Right atrium auricular region (tissue), 2 donors: ENCODE results near the gene ASCL2. TPM values are rescaled to one million over a fixed set of nuclear protein-coding genes. Genes with fewer than 3 reads are reported as not detected.
A peak's percentile ranks its signal among the peaks of the same experiment; 100 is the strongest.

Experiments used
- DNase-seq: peaks from one replicate; pipeline ENCODE4 v3.0.0-alpha.2; 2019; ENCODE audit warnings: low spot score
- H3K27ac ChIP-seq, 2 donors: fragments of 200-600 bp; sonication (generic); 1 replicate in 1 of 2; 2 replicates in 1 of 2; pipeline ENCODE4 v1.5.1; 2016 to 2019
- H3K27me3 ChIP-seq, 2 donors: fragments of 200-600 bp; sonication (generic); one replicate each; pipeline versions ENCODE4 v1.5.1 to v1.6.0; 2017 to 2019
- H3K36me3 ChIP-seq: fragments of 200-600 bp; sonication (generic); one replicate; pipeline ENCODE4 v1.5.1; 2016
- H3K4me1 ChIP-seq, 2 donors: fragments of 200-600 bp; sonication (generic); one replicate each; pipeline versions ENCODE4 v1.5.1 to v1.6.0; 2017 to 2019
- H3K4me3 ChIP-seq, 2 donors: fragments of 200-600 bp; sonication (generic); 1 replicate in 1 of 2; 2 replicates in 1 of 2; pipeline ENCODE4 v1.5.1; 2017 to 2019; ENCODE audit warnings: mild to moderate bottlenecking in 1 of 2, moderate library complexity in 1 of 2
- H3K9me3 ChIP-seq, 2 donors: fragments of 200-600 bp; sonication (generic); one replicate each; pipeline ENCODE4 v1.5.1; 2019
- total RNA-seq, 2 donors: library from RNA; depleted of rRNA; stranded (reverse); fragments of >200 nt; gene quantifications; one replicate each; pipeline ENCODE4 v1.1.0, GENCODE V29; 2016
- TF ChIP-seq, protein P1 (sequence below), 2 donors: fragments of 200-600 bp; sonication (generic); IDR thresholded peaks; one replicate each; pipeline ENCODE4 v1.5.1; 2019; ENCODE audit warnings: antibody characterized with exemption in 2 of 2

ASCL2 gene
- total RNA-seq, 2 donors from 2014 or later = 0.51 TPM; not detected in 1

DNA sequence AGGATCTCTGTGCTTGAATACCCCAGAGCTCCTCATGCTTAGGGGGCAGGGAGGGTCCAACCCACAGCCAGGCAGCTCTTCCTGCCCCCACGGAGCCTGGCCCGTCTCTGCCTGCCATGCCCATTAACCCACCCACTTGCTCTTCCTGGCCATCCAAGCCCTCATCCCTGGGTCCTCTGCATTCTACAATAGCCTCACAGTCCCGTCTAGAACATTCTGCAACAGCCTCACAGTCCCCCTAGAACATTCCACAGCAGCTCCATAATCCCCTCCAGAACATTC lies 46.5 kb upstream of the ASCL2 start:
- no peak overlapping the region for H3K4me3 ChIP-seq
- H3K27ac ChIP-seq = no peak overlapping the region
- H3K4me1 ChIP-seq = peaks cover 0 to 37% of the 10 kb centered on the region in 2 donors
- DNase-seq = no peak
- no peaks in the 10 kb centered on the region for H3K36me3 ChIP-seq
- H3K27me3 ChIP-seq = no peaks in the 10 kb centered on the region
- TF ChIP-seq, protein P1, sequence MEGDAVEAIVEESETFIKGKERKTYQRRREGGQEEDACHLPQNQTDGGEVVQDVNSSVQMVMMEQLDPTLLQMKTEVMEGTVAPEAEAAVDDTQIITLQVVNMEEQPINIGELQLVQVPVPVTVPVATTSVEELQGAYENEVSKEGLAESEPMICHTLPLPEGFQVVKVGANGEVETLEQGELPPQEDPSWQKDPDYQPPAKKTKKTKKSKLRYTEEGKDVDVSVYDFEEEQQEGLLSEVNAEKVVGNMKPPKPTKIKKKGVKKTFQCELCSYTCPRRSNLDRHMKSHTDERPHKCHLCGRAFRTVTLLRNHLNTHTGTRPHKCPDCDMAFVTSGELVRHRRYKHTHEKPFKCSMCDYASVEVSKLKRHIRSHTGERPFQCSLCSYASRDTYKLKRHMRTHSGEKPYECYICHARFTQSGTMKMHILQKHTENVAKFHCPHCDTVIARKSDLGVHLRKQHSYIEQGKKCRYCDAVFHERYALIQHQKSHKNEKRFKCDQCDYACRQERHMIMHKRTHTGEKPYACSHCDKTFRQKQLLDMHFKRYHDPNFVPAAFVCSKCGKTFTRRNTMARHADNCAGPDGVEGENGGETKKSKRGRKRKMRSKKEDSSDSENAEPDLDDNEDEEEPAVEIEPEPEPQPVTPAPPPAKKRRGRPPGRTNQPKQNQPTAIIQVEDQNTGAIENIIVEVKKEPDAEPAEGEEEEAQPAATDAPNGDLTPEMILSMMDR (IDR thresholded peaks at IDR 0.05) = no peak
- no peaks in the 10 kb centered on the region for H3K9me3 ChIP-seq

DNA sequence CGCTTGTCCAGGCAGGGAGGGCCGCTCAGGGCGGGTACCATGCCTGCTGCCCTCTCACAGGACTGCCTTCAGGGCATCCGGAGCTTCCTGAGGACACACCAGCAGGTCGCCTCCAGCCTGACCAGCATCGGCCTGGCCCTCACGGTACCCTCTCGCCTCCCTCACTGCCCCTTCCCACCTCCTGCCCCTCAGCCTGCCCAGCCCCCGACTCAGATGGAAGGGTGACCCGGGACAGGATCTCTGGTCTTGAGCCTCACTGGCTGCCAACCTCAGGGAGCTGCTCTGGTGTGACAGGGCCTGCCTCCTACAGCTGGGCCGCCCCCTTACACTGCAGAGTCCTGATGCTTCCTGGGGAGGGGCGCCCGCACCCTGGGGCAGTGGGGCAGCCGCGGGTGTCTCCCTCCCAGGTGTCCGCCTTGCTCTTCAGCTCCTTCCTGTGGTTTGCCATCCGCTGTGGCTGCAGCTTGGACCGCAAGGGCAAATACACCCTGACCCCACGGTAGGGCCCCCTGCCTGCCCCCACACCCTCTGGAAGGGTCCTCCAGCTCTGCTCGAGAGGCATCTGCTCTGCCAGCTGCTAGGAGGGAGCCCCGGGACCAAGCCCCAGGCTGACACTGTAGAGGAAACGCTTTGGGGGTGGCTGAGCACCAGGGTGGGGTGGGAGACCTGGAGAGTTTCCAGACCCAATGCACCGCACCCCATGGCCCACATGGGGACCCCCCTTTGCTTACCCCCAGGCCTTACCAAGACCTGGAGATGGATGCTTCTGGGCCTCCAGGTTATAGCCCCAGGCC lies 46.0 kb upstream of the ASCL2 start:
- Histone ChIP-seq H3K27me3 (no peaks in the 10 kb centered on the region), H3K4me1 (peaks cover 0 to 42% of the 10 kb centered on the region in 2 donors), H3K4me3 (no peak overlapping the region), H3K27ac (peak overlapping the region; percentile 85 to 92), H3K9me3 (no peaks in the 10 kb centered on the region), H3K36me3 (no peaks in the 10 kb centered on the region)
- DNase-seq = no peak
- TF ChIP-seq, protein P1 (IDR thresholded peaks at IDR 0.05) = no peak

DNA sequence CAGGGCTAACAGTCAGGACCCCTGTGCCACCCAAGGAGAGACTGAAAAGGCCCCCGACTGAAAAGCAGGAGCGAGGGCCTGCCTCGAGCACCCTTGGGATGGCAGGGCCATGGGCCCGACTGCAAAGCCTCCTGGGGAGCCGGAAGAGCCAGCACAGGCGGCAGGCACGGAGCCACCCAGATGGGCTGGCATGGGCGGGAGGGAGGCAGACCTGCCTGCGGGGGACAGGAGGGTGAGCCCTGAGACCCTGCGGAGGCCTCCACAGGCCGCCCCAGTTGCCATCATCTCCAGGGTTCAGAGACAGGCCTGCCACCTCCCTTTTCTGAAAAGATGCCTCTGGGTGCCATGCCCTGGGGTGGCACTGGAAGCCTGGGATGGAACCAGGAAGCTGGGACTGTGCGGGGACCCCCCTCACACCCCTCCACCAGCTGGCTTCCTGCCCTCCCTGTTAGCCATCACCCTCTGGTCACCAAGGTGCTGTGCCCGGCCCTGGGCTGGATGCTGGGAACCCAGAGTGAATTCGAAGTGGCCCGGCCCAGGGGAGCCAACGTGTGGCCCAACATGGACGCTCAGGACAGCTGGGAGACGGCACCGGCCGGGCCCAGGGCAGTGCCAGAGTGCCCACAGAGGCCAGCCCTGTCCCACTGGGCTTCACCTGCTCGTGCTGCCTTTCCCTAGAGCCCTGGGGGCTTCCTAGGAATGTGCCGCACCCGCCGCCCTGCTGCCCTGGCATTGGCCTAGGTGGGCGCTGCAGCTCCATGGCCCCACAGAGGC lies 45.2 kb upstream of the ASCL2 start:
- peak overlapping the region in 1 of 2 donors; percentile 34 for H3K4me3 ChIP-seq
- H3K36me3 ChIP-seq = no peaks in the 10 kb centered on the region
- peak overlapping the region; percentile 85 to 92 for H3K27ac ChIP-seq
- H3K9me3 ChIP-seq = no peaks in the 10 kb centered on the region
- TF ChIP-seq, protein P1 (IDR thresholded peaks at IDR 0.05) = no peak
- no peaks in the 10 kb centered on the region for H3K27me3 ChIP-seq
- peaks cover 0 to 42% of the 10 kb centered on the region in 2 donors for H3K4me1 ChIP-seq
- DNase-seq = no peak

DNA sequence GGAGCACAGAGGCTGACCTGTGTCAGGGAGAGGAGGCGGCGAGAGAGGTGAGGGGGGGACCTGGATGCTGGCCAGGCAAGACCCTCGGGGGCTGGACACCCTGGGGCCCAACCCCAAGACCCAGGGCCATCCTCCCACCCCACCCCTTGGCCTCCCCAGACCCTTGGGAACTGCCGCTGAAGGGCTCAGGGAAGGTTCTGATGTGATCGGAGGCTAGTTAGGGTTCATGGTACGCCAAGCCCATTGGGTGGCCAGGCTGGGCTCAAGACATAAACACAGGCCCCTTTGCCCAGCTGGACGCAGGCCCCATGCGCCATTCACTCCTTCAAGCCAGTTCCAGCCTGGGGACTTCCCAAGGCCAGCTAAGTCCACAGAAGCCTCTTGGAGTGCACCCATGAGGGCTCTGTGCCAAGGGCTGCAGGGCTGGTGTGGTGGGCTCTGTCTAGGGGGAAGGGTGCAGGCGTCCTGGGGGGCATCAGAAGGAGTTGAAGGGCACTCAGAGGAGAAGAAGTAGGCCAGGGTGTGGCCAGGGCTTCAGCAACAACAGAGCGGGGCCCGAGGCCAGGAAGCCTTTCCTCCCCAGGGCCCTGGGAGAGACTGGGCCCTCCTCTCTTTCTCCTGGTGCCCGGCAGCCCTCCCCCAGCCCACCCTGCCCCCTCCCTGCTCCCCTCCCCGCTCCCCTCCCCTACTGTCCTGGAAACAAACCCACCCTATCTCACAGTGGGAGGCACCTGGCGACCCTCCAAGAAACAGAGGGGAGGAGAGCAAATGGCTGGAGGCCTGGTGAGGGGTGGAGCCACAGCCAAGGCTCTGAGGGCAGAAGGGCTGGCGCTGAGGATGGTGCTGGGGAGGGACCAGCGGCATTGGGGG lies 44.4 kb upstream of the ASCL2 start:
- Histone ChIP-seq H3K27me3 (no peaks in the 10 kb centered on the region), H3K4me3 (peak overlapping the region in 1 of 2 donors; percentile 34), H3K9me3 (no peaks in the 10 kb centered on the region), H3K27ac (peak overlapping the region; percentile 85 to 92), H3K36me3 (no peaks in the 10 kb centered on the region), H3K4me1 (peaks cover 0 to 42% of the 10 kb centered on the region in 2 donors)
- TF ChIP-seq, protein P1 (IDR thresholded peaks at IDR 0.05) = no peak
- peak; percentile 90 for DNase-seq

DNA sequence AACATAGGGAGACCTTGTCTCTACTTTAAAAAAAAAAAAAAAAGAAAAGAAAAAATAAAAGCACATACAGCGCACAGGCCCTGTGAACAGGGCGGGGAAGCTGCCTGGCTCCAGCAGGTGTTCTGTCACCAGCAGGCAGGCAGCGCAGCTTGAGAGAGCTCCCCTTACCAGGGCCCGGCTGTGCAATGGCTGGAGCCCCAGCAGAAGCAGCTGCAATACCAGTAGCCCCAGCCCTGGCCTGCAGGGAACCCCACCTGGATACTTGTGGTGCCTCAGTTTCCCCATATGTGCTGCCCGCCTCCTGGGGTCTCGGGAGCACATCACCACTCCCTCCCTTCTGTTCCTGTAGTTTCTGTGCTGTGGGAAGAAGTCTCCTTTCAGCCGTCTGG lies 43.7 kb upstream of the ASCL2 start:
- Histone ChIP-seq H3K27me3 (no peaks in the 10 kb centered on the region), H3K4me1 (peaks cover 0 to 42% of the 10 kb centered on the region in 2 donors), H3K36me3 (no peaks in the 10 kb centered on the region), H3K4me3 (no peak overlapping the region), H3K9me3 (no peaks in the 10 kb centered on the region), H3K27ac (peak overlapping the region; percentile 85 to 92)
- DNase-seq = no peak
- TF ChIP-seq, protein P1 (IDR thresholded peaks at IDR 0.05) = no peak
